NT2/D1 (cell line): ENCODE results near the gene FMN1.

Experiments
- SUZ12 ChIP-seq: IDR thresholded peaks from 2 replicates; pipeline ENCODE4 v1.6.1; 2011; ENCODE audit not compliant: insufficient read length, insufficient read depth; ENCODE audit errors: extremely low read depth
- YY1 ChIP-seq: IDR thresholded peaks from 2 replicates; pipeline ENCODE4 v1.6.1; 2011; ENCODE audit not compliant: insufficient read length, insufficient read depth
- ZNF274 ChIP-seq: IDR thresholded peaks from 2 replicates; pipeline ENCODE4 v1.6.1; 2011; ENCODE audit warnings: mild to moderate bottlenecking, low read depth, low read length

DNA sequence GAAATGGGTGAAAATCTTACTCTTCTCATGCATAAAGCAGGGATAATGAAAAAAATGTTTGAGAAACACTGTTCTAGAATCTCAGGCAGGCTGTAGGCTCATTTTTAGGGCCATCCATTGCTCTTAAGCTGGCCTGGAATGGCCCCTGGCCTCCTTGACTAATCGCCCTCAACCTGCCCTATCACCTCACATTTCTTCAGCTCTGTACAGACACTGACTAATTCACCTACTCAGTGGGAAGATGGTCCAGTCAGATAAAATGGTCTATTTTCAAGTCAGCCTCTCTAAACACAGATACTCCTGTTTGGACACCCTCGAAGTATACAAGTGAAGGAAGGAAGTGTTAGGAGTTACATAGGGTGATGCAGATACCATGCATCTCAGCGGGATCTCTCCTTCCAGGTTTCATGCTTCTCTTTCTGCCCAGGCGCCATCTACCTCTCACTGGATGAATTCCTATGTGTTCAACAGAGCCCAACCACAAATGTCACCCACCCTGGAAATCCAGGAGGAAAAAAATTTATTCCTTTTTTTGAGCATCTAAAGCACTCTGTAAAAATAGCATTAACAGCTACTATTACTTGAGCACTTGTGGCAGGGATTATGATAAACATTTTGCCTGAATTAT, 12.1 kb downstream of the FMN1 start:
- TF ChIP-seq ZNF274 (no peak), YY1 (no peak), SUZ12 (no peak)
